ENCODE results near the gene ECE1. TPM values are rescaled to one million over a fixed set of nuclear protein-coding genes. Genes with fewer than 3 reads are reported as not detected.

The ECE1 gene
- total RNA-seq, 2 donors from 2014 or later, result 99.0 to 149 TPM

DNA sequence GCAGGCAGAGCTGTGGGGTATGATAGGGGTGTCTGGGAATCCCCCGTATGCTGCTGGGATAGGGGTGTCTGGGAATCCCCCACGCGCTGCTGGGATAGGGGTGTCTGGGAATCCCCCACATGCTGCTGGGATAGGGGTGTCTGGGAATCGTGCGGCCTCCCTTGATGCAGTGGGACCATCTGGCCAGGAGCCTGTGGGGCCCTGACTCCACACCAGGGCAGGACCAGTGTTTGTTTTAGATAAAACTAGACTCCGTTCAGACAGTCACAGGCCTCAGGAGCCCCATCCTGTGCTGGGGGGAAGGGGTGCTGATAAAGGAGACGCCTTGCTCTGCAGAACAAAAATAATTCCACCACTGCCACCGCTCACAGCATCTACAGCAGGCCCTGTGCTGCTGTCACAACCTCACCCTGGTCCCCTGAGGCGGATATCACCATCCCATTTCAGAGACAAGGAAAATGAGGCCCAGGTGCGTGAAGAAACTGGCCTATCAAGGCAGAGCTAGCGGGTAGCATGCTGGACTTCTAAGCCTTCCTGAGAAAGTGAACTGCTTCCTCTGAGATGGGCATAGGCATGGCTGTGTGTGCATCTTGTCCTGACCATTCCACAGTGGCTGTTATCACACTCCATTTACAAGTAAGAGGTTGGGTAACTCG, 24.0 kb downstream of the ECE1 start:
- H3K27me3 ChIP-seq, result no peaks in the 10 kb centered on the region
- H3K4me3 ChIP-seq, result no peak overlapping the region
- intact Hi-C loops (cut with DNase I), result no loop called here
- no peak overlapping the region for H3K27ac ChIP-seq
- no peak for TF ChIP-seq CTCF (IDR thresholded peaks at IDR 0.05)
- no peaks in the 10 kb centered on the region for H3K9me3 ChIP-seq
- peaks cover 4% of the 10 kb centered on the region for H3K4me1 ChIP-seq
- no peak overlapping the region for H3K9ac ChIP-seq (ENCODE audit: low read depth in 2 of 2, low read length in 2 of 2)
- DNase-seq, result no peak
- H3K36me3 ChIP-seq, result peaks cover 9% of the 10 kb centered on the region

DNA sequence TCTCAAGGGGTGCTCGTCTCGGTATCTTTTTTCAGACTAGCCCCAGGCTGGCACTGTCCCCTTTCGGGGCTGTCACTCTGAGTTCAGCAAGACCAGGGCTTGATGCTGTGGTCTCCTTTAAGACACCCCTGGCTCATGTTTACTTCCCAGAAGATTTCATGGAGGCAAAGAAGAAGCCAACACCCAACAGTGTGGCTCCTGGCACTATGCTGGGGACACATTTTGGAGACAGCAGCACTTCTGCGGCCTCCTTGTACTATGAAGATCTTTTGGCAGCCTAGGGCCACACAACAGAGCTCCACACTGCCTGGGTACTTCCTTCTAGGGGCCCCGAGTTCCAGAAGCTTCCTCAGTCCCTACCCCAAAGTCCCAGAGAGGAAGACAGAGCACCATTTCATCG, 24.6 kb downstream of the ECE1 start:
- no peak for DNase-seq
- Histone ChIP-seq H3K27ac (no peak overlapping the region), H3K9me3 (no peaks in the 10 kb centered on the region), H3K4me1 (peaks cover 4% of the 10 kb centered on the region), H3K27me3 (no peaks in the 10 kb centered on the region), H3K9ac (ENCODE audit: low read depth in 2 of 2, low read length in 2 of 2) (no peak overlapping the region), H3K4me3 (no peak overlapping the region), H3K36me3 (peaks cover 7% of the 10 kb centered on the region)
- TF ChIP-seq CTCF (IDR thresholded peaks at IDR 0.05), result no peak
- intact Hi-C loops (cut with DNase I), result no loop called here

DNA sequence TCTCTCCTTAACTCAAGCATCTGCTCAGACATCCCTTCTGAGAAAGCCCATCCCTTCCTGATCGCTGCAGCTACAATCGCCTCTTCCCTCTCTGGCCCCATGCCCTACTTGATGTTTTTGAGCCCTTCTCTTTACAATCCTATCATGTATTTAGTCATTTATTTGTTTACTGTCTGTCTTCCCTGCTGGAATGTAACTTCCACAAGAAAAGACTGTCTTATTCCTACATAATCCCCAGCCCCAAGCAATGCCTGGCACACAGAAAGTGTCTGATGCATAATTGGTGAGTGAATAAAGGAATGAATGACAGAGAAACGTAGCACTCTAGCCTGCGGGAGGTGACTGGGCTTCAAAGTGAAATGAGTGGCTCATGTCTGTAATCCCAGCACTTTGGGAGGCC, 25.4 kb downstream of the ECE1 start:
- DNase-seq, result no peak
- H3K27me3 ChIP-seq, result no peaks in the 10 kb centered on the region
- no peak for TF ChIP-seq CTCF (IDR thresholded peaks at IDR 0.05)
- peaks cover 4% of the 10 kb centered on the region for H3K36me3 ChIP-seq
- intact Hi-C loops (cut with DNase I), result no loop called here
- no peak overlapping the region for H3K4me3 ChIP-seq
- peaks cover 4% of the 10 kb centered on the region for H3K4me1 ChIP-seq
- H3K27ac ChIP-seq, result no peak overlapping the region
- no peaks in the 10 kb centered on the region for H3K9me3 ChIP-seq
- no peak overlapping the region for H3K9ac ChIP-seq (ENCODE audit: low read depth in 2 of 2, low read length in 2 of 2)

- TF ChIP-seq CTCF (IDR thresholded peaks at IDR 0.05), result no peak
- Histone ChIP-seq H3K27ac (no peak overlapping the region), H3K4me3 (no peak overlapping the region), H3K36me3 (no peaks in the 10 kb centered on the region), H3K9ac (ENCODE audit: low read depth in 2 of 2, low read length in 2 of 2) (no peak overlapping the region), H3K4me1 (peaks cover 4% of the 10 kb centered on the region), H3K27me3 (no peaks in the 10 kb centered on the region), H3K9me3 (no peaks in the 10 kb centered on the region)
- intact Hi-C loops (cut with DNase I), result no loop called here
- no peak for DNase-seq
Measured at GRCh38 chr1:21263653-21264225, 26.5 kb downstream of the ECE1 start.

GRCh38 chr1:21263052-21263429, 27.2 kb downstream of the ECE1 start:
- Histone ChIP-seq H3K36me3 (peaks cover 1% of the 10 kb centered on the region), H3K4me3 (no peak overlapping the region), H3K27ac (peak overlapping the region; percentile 74), H3K9me3 (no peaks in the 10 kb centered on the region), H3K9ac (ENCODE audit: low read depth in 2 of 2, low read length in 2 of 2) (peak overlapping the region; percentile 30 to 48), H3K4me1 (peaks cover 4% of the 10 kb centered on the region), H3K27me3 (no peaks in the 10 kb centered on the region)
- no peak for TF ChIP-seq CTCF (IDR thresholded peaks at IDR 0.05)
- intact Hi-C loops (cut with DNase I), result no loop called here
- no peak for DNase-seq
